SW 1271 (cell line): ENCODE results near the gene LSM14A.
"Not testable (repeated sequence)": the region's sequence is repeated elsewhere in the genome, so short reads cannot be mapped to it uniquely, and the experiment has no call there.

Experiments
- DNase-seq, 2 experiments: peaks; one replicate each; lab custom pipeline; 2025; lab: John Stamatoyannopoulos, UW

The LSM14A gene

GRCh38 chr19:34191355-34191962, 19.2 kb downstream of the LSM14A start:
- DNase-seq, result no peak

- no peak for DNase-seq
Measured at GRCh38 chr19:34193439-34193838, 21.1 kb downstream of the LSM14A start.

GRCh38 chr19:34193876-34194275, 21.6 kb downstream of the LSM14A start:
- DNase-seq, result no peak

- DNase-seq, result no peak
Measured at GRCh38 chr19:34201133-34201532, 28.8 kb downstream of the LSM14A start.

GRCh38 chr19:34205324-34205723, 33.0 kb downstream of the LSM14A start:
- not testable (repeated sequence) for DNase-seq

- no peak for DNase-seq
Measured at GRCh38 chr19:34208291-34208884, 36.1 kb downstream of the LSM14A start.

- no peak for DNase-seq
Measured at GRCh38 chr19:34209726-34210125, 37.4 kb downstream of the LSM14A start.

- DNase-seq, result no peak
Measured at GRCh38 chr19:34213283-34213682, 41.0 kb downstream of the LSM14A start.

- no peak for DNase-seq
Measured at GRCh38 chr19:34214040-34214439, 41.7 kb downstream of the LSM14A start.

GRCh38 chr19:34215006-34215665, 42.8 kb downstream of the LSM14A start:
- no peak for DNase-seq

- no peak for DNase-seq
Measured at GRCh38 chr19:34215666-34216038, 43.3 kb downstream of the LSM14A start.

GRCh38 chr19:34216745-34217219, 44.5 kb downstream of the LSM14A start:
- DNase-seq, result not testable (repeated sequence)

- DNase-seq, result no peak
Measured at GRCh38 chr19:34217952-34218817, 45.9 kb downstream of the LSM14A start.

GRCh38 chr19:34218818-34219164, 46.5 kb downstream of the LSM14A start:
- DNase-seq, result no peak

- peak; percentile 2 to 44 for DNase-seq
Measured at GRCh38 chr19:34220472-34221063, 48.3 kb downstream of the LSM14A start.

GRCh38 chr19:34222386-34222785, 50.1 kb downstream of the LSM14A start:
- no peak for DNase-seq

GRCh38 chr19:34224996-34225658, 52.8 kb downstream of the LSM14A start:
- DNase-seq, result no peak

- DNase-seq, result no peak
Measured at GRCh38 chr19:34225659-34226015, 53.3 kb downstream of the LSM14A start.

- no peak for DNase-seq
Measured at GRCh38 chr19:34226036-34226435, 53.7 kb downstream of the LSM14A start.

GRCh38 chr19:34228347-34228746, 56.0 kb downstream of the LSM14A start:
- DNase-seq, result no peak

- DNase-seq, result no peak
Measured at GRCh38 chr19:34228762-34229161, 56.5 kb downstream of the LSM14A start.

- no peak for DNase-seq
Measured at GRCh38 chr19:34229721-34230120, 57.4 kb downstream of the LSM14A start.
